ENCODE data around the gene MAP2K5.

The MAP2K5 gene

DNA sequence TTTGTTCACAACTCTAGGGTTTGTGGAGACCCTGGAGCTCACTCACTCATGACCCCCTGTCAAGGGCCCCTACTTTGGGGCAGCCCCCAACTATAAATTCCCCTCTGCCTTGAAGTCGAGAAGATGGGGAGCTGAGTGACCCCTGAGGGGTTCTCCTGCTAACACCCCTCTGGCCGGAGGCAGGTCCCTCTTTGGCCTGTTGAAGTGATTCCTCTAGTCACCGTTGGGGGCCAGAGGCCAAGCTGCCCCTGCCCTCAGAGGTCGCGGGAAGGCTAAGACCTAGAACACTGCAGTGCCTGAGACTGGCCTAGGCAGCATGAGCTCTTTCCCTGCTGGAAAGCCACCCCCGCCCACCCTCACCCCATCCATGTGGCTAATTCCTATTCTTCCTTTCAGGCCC is 267.4 kb downstream of the MAP2K5 start:
- no peak for DNase-seq

DNA sequence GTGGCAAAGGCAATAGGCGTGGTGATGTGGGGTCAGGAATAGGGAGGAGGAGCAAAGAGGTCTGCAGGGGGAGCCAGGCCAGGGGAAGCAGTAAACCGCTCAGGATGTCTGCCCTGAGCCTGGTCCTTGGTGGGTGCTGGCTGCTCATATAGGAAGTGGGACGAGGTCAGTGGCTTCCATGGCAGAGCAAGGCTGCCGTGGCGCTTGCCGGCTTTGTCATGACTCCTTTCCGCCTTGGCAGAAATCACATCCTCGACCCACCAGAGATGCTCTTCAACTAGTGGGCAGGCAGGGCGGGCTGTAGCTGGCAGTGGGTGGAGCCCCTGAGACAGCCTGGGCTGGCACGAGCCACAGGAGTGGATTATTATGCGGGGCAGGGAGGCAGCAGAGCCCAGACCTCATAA is 269.7 kb downstream of the MAP2K5 start:
- no peak for DNase-seq

DNA sequence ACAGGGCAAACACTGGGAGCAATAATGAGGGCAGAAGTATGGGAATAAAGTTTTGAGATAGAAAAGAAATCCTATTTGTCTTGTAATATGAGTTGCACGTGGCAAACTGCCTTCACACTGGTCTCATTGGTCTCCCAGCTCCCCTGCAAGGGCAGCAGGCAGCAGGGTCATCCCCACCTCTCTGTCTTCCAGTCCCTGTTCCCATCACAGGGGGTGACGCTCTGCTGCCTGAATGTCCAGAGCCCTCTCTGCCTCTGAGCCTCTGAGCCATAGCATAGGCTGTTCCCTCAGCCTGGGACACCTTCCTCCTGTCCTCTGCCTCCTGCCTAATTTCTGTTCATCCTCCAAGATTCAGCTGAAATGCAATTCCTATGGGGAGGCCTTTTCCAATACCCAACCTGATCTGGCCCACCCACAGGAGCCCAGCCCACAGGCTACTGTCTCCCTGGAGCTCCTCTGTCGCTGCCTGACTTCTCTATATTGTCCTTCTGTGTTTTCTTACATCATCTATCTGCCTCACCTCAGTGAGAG is 270.7 kb downstream of the MAP2K5 start:
- no peak for DNase-seq

DNA sequence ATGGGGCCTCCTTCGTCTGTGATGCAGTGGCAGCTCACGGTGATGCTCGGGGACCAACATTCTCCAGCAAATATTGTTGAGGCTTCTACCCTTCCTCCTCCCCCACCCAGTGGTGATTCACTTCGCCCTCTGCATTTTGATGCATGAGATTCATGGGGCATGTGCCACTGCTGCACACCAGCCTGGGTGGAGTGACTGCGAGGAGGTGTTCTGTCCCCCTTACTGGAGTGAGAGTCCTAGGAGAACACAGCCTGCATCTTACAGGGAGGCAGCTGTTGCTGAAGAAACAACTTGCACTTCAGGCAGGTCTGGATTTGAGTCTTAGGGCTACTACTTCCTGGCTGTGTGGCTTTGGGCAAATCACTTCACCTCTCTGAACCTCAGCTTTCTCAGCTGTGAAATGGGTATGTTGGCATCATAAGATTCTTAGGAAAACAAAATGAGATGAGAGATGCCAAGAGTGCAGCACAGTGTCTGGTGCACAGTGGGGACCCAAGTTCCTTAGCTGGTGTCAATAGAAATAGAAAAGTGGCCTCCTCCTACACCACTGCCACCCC is 272.6 kb downstream of the MAP2K5 start:
- no peak for DNase-seq

DNA sequence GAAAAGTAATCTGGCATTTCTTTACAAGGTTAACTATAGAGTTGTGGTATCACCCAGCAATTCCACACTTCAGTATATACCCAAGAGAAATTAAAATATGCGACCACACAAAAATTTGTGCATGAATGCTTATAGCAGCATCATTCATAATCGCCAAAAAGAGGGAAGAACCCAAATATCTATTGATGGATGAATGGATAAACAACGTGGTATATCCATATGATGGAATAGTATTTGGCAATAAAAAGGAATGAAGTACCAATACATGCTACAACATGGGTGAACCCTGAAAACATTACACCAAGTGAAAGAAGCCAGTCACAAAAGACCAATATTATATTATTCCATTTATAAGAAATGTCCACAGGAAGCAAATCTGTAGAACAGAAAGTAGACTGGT is 274.2 kb downstream of the MAP2K5 start:
- DNase-seq: no peak

DNA sequence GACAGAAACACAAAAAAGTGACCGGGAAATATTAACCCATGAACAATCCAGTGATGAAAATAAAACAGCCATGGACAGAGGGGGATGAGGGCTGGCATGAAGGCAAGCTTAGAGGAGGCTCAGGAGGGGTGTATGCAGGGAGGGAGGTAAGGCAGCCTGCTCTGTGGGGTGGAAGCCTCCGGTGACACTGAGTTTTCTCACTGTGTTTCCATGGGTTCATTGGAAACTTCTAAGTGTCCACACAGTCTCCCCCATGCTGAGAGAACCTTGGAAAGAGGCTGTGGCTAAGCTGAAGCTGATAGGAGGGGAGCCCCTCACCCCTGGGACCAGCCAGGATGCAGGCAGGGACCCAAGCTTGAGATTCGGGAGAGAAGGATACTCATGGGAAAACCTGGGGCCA is 276.0 kb downstream of the MAP2K5 start:
- DNase-seq: no peak

DNA sequence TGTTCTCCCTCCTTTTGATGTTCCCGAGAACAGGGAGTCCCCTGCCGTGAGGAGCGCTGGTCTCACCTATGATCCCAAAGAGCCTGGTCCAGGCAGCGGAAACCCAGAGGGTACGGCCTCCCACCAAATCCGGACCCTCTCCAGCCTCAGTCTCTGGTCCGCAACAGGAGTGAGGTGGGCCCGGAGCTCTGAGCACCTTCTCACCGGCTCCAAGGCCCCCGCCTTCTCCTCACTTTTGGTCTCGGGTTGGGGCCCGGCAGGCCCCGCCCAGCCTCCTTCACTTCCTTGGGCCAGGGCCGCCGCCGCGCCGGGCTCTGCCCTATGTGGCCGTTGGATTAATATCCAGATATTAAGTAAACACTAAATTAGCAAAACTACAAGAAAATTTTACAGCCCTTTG is 277.1 kb downstream of the MAP2K5 start:
- DNase-seq: no peak

DNA sequence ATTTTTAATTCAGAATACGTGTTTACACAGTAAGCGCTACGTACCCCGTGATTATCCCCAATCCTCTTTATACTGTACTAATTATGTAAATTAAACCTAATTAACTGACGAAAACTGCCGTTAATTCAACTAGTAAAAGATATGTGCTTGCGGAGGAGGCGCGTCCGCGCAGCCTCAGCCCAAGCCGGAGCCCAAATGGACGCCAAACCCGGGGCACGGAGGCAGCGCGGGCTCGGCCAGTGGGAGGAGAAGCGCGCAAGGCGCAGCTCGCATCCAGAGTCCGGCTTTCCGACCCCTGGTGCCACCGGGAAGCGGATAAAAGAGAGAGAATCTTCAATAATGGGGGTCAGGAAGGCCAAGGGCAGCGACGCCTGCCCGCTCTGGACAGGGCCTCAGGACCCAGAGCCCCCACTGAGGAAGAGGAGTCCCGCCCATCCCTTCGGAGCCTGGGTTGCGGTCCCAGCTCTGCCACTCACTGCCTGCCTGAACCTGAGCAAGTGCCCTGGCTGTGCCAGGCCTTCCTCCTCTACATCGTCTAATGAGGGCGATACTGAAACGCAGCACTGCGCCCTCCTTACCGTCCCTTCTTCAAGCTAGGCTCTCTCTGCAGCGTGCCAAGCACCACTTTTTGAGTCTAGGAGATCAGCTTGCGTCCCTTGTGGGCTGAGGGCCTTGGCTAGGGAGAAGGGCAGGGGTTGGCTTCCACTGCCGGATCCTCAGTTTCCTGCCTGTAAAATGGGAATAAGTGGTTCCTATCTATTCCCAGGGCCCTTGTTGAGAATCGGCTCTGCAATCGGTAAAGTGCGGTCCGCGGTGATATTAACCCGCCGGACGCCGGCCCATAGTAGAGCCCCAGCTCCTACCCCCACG is 277.9 kb downstream of the MAP2K5 start:
- no peak for DNase-seq

DNA sequence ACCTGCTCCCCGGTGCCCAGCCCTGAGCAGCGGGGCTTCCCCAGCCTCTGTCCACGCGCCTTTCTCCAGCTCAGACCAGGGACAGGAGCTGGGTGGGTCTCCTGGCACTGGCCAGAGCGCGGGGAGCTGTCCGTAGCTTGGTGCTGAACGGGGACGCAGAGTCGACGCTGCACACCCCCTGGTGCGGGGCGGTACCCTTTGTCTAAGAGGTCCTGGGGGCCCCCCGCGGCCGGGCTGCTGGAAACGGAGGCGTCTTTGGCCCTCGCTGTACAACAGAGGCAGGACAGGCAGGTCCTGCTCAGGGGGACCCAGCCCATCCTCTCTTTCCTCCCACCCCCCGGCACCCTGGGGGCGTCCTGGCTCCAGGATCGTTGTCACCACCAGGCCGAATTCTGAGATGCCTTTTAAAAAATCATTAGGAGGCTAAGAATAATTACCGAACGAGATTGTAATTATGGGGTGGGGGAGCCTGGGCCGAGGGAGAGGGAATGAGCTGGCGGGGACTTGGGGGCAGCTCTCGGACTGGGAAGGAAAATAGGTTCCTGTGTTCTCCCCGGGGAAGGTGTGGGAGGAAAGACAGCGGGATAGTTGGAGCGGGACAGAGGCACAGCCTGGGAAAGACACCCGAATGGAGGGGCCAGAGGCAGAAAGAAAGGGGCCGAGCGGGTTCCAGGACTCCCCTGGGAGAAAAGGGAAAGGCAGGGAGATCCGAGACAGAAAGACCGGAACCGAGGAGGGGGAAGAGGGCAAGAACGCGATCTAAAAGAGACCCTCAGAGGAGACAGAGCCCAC is 278.7 kb downstream of the MAP2K5 start:
- no peak for DNase-seq

DNA sequence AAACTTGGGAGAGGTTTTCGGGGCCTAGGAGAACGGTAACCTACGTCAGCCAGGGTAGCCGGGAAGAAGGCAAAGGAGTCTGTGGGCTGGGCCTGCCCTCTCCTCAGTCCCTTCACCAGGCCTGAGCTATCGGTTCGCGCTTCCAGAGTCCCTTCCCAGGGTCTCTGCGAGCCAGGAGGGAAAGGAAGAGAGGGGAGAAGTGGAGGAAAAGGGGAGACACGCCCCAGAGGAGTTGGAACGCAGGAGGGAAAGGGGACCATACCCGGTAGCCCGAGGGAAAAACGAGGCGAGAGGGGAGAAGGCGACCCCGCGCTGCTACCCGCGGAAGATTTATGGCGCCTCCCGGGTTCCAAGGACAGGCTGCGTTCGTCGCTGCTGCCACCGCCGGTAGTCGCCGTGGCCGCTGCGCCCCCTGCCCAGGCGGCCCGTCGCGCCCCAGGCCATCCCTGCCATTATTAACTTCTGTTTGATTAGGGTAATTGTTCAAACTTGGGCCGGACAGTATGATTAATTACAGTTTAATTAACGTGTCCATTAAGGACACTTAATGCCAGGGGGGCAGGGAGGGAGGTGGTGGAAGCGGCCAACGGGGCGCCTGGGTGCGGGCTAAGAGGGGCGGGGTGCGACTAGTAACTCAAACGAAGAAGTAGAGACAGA is 279.4 kb downstream of the MAP2K5 start:
- DNase-seq: no peak

DNA sequence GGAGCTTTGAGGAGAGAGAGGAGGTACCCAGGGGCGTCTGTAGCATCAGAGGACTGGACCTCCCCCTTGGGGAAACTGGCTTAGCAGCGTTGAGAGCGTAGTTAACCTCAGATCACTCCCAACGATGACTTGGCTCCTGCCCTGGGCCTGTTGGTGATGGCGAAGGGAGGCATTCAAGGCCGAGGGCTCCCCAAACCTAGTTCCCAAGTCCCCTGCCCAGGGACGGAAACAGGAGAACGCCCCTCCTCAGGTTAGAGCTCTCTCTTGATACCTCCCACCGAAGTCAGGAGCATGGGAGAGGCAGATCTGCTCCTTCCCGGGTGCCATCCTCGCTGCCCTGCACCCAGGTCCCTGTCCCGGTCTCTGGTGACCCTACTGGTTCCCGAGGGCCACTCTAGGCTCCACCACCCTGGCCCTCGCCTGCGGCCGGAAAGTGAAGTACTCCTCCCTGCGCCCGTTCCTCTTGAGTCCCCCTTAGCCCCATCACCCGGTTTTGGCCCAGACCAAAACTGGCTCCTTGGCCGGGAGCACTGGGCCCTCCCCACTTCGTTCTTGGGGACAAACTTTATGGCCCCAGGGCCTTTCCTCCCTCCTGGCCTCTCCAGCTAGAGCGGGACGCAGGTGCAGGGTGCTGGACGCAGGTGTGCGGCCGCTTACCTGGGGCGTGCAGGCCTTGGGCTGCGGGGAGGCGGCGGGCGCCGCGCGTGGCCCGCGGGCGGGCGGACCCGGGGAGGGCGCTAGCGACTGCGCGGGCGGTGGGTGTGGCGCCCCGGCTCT is 280.2 kb downstream of the MAP2K5 start:
- DNase-seq: no peak

DNA sequence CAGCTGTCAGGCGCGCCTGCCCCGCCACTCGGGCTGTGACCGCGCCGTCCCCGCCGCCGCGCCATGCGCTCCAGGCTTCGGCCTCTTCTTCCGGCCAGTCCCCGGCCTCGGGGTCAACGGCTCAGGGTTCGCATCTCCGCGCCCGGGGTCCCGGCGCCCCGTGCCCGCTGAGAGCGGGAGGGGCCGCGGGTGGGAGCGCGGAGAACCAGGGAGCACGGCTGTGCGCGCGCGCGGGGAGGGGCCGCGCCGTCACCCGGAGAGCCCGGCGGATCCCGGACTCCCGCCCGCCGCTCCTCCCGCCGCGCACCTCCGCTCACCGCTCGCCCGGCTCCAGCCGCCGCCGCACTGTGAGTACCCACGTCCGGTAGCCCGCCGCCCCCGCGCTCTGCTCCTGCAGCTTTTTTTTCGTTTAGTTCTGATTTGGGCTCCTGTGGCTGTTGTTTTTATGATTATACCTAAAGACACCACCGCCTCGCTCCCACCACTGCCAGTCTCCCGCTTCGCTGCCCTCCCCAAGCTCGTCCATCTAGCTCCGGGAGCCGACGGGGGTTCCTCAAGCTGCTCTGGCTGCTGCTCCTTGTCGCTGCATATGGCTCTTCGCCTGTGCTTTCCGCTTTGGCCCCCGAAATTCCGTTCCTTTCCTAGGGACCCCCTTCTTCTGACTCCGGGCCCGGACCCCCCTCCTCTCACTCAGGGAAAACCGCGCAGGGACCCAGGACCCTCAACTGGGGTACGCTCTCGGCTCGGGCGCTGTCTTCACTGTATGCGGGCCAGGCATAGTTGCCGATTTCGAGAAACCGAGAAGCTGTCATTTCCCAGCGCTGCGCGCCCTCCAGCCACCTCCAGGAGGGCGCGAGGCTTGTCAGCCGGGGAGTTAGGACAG is 281.1 kb downstream of the MAP2K5 start:
- no peak for DNase-seq

DNA sequence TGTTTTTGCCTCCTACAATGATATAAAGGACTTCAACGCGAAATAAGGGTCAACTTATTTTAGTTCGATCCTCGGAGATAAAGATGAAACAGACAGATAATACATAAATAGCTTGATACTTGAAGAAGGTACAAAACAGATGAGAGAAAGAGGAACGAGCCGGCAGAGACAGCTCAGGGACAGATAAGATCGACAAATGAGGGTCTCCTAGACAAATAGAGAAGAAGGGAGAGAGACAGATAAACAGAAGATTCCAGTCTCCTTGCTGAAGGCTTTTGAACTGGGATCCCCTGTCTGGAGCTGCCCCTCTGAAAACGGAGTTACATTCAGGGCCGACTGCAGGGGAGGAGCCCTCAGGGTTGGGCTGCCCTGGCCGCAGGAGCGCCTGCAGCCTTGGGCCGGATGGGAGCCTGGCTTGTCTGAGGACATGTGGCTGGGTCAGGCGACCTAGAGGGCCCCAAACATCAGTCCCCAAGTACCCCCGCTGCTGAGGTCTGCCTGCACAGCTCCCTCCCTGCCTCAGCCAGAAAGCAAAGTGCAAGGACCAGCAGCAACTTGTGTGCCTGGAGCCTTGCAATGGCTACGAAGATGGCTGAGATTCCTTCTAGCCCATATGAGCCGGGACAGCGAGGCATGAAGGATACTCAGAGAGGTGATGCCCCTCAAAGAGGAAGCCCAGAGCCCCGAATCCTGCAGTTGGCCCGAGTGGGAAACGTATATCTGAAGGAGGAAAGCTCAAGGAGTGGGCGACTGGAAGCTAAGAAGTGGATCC is 281.9 kb downstream of the MAP2K5 start:
- no peak for DNase-seq

DNA sequence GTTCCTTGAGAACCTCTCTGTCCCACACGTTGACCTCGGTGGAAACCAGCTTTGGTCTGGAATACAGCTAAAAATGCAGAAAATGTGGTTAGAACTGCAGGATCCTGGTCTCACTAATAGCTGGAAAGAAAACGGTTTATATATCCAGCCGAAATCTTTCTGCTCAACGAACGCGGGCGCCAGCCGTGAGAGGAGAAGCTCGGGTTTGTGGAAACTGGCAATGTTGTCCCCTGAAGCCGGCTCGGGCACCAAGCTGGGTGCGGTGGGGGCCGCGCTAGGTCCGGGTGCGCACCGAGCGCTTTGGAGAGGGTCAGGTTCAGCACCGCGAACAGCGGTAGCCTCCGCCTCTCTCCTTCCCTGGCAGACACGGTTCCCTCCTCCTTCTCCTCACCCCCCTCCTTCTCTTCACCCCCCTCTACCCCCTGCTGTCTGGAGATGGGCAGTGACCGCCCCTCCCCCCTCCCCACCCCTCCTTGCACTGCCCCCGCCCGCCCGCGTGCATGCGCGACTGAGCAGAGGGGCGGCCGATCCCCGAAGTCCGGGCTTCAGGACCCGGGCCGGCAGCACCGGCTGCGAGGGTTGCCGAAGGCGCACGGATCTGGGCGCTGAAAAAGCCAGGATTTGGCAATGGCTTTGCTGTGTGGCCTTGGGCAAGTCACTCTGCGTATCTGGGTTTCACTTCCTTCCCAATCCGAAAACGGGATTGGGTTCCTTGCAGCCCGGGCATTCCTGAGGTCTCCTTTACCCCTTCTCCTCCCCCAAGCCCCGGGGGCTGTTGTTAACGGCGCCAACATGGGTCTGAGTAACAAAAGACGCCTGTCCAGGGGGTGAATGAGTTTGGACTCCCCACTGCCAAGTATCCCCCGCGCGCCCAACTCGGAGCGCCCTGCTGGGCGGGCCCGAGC is 282.7 kb downstream of the MAP2K5 start, which contains the start of gene SKOR1:
Gene SKOR1, plus strand, starts transcription at position 534 of the 905 bp plus-strand sequence. Its CDS starts 94 bp downstream, at position 628.
- no peak for DNase-seq

DNA sequence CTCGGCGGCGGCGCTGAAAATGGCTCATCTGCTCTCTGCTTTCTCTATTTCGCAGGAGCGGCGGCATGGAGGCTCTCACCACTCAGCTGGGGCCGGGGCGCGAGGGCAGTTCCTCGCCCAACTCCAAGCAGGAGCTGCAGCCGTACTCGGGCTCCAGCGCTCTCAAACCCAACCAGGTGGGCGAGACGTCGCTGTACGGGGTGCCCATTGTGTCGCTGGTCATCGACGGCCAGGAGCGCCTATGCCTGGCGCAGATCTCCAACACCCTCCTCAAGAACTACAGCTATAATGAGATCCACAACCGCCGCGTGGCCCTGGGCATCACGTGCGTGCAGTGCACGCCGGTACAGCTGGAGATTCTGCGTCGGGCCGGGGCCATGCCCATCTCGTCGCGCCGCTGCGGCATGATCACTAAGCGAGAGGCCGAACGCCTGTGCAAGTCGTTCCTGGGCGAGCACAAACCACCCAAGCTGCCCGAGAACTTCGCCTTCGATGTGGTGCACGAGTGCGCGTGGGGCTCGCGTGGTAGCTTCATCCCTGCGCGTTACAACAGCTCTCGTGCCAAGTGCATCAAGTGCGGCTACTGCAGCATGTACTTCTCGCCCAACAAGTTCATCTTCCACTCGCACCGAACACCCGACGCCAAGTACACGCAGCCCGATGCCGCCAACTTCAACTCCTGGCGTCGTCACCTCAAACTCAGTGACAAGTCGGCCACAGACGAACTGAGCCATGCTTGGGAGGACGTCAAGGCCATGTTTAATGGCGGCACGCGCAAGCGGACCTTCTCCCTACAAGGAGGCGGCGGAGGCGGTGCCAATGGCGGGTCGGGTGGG is 283.6 kb downstream of the MAP2K5 start:
- DNase-seq: no peak

DNA sequence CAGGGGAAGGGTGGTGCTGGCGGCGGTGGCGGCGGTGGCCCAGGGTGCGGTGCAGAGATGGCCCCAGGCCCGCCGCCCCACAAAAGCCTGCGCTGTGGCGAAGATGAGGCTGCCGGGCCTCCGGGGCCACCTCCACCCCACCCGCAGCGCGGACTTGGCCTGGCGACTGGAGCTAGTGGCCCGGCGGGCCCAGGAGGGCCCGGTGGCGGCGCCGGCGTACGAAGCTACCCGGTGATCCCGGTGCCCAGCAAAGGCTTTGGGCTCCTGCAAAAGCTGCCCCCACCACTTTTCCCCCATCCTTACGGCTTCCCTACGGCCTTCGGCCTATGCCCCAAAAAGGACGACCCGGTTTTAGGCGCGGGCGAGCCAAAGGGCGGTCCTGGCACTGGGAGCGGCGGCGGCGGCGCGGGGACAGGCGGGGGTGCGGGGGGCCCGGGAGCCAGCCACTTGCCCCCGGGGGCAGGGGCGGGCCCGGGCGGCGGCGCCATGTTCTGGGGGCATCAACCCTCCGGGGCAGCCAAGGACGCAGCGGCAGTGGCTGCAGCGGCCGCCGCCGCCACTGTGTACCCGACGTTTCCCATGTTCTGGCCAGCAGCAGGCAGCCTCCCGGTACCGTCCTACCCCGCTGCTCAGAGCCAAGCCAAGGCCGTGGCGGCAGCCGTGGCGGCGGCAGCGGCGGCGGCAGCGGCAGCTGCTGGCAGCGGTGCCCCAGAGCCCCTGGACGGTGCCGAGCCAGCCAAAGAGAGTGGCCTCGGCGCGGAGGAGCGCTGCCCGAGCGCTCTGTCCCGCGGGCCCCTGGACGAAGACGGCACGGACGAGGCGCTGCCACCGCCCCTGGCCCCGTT is 284.4 kb downstream of the MAP2K5 start:
- DNase-seq: no peak
